Ovary (tissue), 9 donors: ENCODE measurements around the gene GJC3. TPM values are rescaled to one million over a fixed set of nuclear protein-coding genes. Genes with fewer than 3 reads are reported as not detected.

Source experiments
- DNase-seq, 5 donors: peaks; one replicate each; pipeline ENCODE4 v3.0.0-alpha.2; 2019 to 2020
- H3K27ac ChIP-seq, 2 donors: fragments of 200-600 bp; one replicate each; pipeline versions ENCODE4 v1.5.1 to v1.8.0; 2019 to 2022
- H3K27me3 ChIP-seq: fragments of 200-600 bp; one replicate; pipeline ENCODE4 v1.8.0; 2022
- H3K36me3 ChIP-seq: fragments of 200-600 bp; sonication (generic); one replicate; pipeline ENCODE4 v1.5.1; 2019
- H3K4me1 ChIP-seq: one replicate; pipeline ENCODE4 v1.8.1; 2013; ENCODE audit warnings: mild to moderate bottlenecking, moderate library complexity; ENCODE audit not compliant: insufficient read depth
- H3K4me3 ChIP-seq: fragments of 200-600 bp; sonication (generic); one replicate; pipeline ENCODE4 v1.5.1; 2017
- H3K9me3 ChIP-seq, 2 donors: fragments of 200-600 bp in 1 of 2; sonication (generic) in 1 of 2; one replicate each; pipeline versions ENCODE4 v1.5.1 to v1.8.1; 2013 to 2019; ENCODE audit warnings: mild to moderate bottlenecking in 1 of 2, moderate library complexity in 1 of 2
- EP300 ChIP-seq: sonication (generic); formaldehyde crosslinking; IDR thresholded peaks from one replicate; pipeline ENCODE4 v1.6.1; 2017; ENCODE audit warnings: antibody characterized with exemption
- POLR2A ChIP-seq: fragments of 450-650 bp; IDR thresholded peaks from one replicate; pipeline ENCODE4 v1.6.1; 2017; ENCODE audit warnings: antibody characterized with exemption, mild to moderate bottlenecking, moderate library complexity
- WGBS, 3 donors: extraction: QIAGEN DNeasy Blood & Tissue Kit in 1 of 3; methylation state at CpG; one replicate each; pipeline versions ENCODE4 v1.1.5 to v1.1.7; 2013 to 2017; 5-methylcytosine and 5-hydroxymethylcytosine counted together
- intact Hi-C, 4 donors: fragments of 100-400 bp; cut with DNase I; formaldehyde crosslinking; loops; one replicate each; pipeline versions ENCODE4 v1.11.0 to v1.15.1; 2022 to 2023
- polyA plus RNA-seq, 2 donors: library from polyadenylated mRNA; stranded (reverse); fragments of 200-250 nt in 1 of 2; fragments of 350-450 nt in 1 of 2; fragmentation: Illumina TruSeq in 1 of 2; extraction: RNeasy Lipid Tissue Mini Kit (QIAGEN cat#74804) in 1 of 2; gene quantifications; one replicate each; pipeline ENCODE4 v1.2.3, GENCODE V29; 2013 to 2014
- total RNA-seq, 7 donors: library from RNA; depleted of rRNA in 2 of 7; stranded (reverse); fragments of >200 nt in 2 of 7; fragmentation: NEBNext Ultra II Directional in 3 of 7; extraction: Animal tissue kit (Norgen Biotek cat#: 25700) in 3 of 7; gene quantifications; one replicate each; pipeline versions ENCODE4 v1.1.0 to v1.2.4, GENCODE V29; 2016 to 2023
- TF ChIP-seq, protein P1 (sequence below), 3 donors: fragments of 450-650 bp in 2 of 3; fragments of 200-600 bp in 1 of 3; IDR thresholded peaks; one replicate each; pipeline versions ENCODE4 v1.5.1 to v1.8.0; 2016 to 2022; ENCODE audit warnings: antibody characterized with exemption in 3 of 3, mild to moderate bottlenecking in 1 of 3
- donor health status: DM: no; HTN: no; CAD: no; lungs with moderate emphysema.
- donor health status: DM: no; HTN: no; CAD: no.
- donor health status: Bipolar disorder and iron deficiency.
- donor health status: DM: yes; HTN: yes; CAD: no.
- donor health status: DM: no; HTN: no; CAD: no.
- donor health status: DM: yes; HTN: yes; CAD: no.

The GJC3 gene
- total and polyA plus RNA-seq, 9 donors = 0.18 to 1.3 (median 0.39) TPM; not detected in 3

DNA sequence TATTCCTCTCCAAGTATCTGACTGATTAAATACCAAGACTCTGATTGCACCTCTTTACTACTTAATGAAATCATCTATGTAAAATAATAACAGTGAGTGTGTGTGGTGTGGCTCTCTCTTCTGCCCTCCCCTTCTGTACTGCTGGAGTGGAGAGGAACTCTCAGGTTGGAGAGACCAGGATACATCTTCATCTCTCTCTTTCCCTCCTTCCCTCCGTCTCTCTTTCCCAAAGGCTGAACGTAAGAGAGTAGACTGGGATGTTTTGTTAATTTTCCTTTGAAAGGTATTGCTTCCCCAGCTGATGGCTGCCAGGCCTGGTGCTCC, 272 bp upstream of the GJC3 start:
- TF ChIP-seq EP300 (no peak), POLR2A (no peak)
- TF ChIP-seq, protein P1, sequence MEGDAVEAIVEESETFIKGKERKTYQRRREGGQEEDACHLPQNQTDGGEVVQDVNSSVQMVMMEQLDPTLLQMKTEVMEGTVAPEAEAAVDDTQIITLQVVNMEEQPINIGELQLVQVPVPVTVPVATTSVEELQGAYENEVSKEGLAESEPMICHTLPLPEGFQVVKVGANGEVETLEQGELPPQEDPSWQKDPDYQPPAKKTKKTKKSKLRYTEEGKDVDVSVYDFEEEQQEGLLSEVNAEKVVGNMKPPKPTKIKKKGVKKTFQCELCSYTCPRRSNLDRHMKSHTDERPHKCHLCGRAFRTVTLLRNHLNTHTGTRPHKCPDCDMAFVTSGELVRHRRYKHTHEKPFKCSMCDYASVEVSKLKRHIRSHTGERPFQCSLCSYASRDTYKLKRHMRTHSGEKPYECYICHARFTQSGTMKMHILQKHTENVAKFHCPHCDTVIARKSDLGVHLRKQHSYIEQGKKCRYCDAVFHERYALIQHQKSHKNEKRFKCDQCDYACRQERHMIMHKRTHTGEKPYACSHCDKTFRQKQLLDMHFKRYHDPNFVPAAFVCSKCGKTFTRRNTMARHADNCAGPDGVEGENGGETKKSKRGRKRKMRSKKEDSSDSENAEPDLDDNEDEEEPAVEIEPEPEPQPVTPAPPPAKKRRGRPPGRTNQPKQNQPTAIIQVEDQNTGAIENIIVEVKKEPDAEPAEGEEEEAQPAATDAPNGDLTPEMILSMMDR (IDR thresholded peaks at IDR 0.05) = no peak
- no peaks in the 10 kb centered on the region for H3K27me3 ChIP-seq

DNA sequence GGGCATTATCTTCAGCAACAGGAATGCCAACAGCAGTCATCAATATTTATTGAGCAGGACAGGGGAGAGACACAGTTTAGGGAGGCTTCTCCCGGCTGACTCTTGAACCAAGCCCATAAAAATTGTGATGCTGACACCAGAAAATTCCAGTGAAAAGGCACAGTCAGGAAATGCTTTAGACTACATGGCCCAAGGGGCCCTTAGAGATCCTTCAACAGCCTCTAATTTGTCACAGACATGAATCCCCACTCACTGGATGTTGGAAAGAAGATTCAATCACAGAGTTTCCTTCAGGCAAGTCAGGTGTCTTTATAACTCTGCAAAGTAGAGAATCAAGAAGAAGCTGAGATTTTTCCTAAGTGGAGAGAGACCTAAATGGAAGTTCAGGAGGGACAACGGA, 1.2 kb downstream of the GJC3 start:
- DNase-seq = no peak
- intact Hi-C loops = no loop called here
- Histone ChIP-seq H3K9me3 (no peaks in the 10 kb centered on the region), H3K4me3 (no peak overlapping the region), H3K27ac (no peak overlapping the region), H3K27me3 (no peaks in the 10 kb centered on the region), H3K36me3 (no peaks in the 10 kb centered on the region), H3K4me1 (no peaks in the 10 kb centered on the region)
- WGBS, 3 donors = 41 to 49% (median 48%) methylated on average over 2 of the region's 2 CpGs
- TF ChIP-seq, protein P1 (IDR thresholded peaks at IDR 0.05) = no peak
- TF ChIP-seq POLR2A = no peak
- no peak for TF ChIP-seq EP300

More for the DNA sequence above, 272 bp upstream of the GJC3 start:
- no peak overlapping the region for H3K4me3 ChIP-seq
- H3K9me3 ChIP-seq = no peaks in the 10 kb centered on the region
- 16 to 23% (median 21%) methylated on average over 2 of the region's 2 CpGs for WGBS, 3 donors
- no peak for DNase-seq
- no peaks in the 10 kb centered on the region for H3K36me3 ChIP-seq
- intact Hi-C loops = no loop called here
- H3K4me1 ChIP-seq = no peaks in the 10 kb centered on the region
- H3K27ac ChIP-seq = no peak overlapping the region

DNA sequence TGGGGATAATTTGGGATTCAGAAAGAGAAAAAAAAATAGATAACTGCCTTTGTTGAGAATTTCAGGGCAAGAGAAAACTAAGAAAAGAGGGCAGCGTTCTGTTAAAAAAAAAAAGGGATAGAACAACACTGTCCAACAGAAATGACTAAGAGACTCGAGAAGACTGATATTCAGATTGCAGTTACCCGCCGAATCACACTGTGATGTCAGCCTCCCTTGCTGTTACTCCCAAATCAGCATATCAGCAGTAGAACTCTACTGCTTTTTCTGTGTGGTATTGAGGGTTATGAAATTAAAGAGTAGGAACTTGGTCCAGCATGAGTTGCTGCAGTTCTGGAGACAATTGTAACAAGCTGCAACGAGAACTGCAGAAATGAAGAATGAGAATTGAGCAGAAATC, 1.9 kb downstream of the GJC3 start:
- no peak overlapping the region for H3K4me3 ChIP-seq
- H3K9me3 ChIP-seq = no peaks in the 10 kb centered on the region
- no peaks in the 10 kb centered on the region for H3K36me3 ChIP-seq
- no peak for TF ChIP-seq EP300
- no peak for TF ChIP-seq POLR2A
- TF ChIP-seq, protein P1 (IDR thresholded peaks at IDR 0.05) = no peak
- WGBS, 3 donors = 41 to 48% (median 41%) methylated on average over 5 of the region's 5 CpGs
- H3K4me1 ChIP-seq = no peaks in the 10 kb centered on the region
- DNase-seq = no peak
- no peak overlapping the region for H3K27ac ChIP-seq
- intact Hi-C loops = no loop called here
- no peaks in the 10 kb centered on the region for H3K27me3 ChIP-seq

DNA sequence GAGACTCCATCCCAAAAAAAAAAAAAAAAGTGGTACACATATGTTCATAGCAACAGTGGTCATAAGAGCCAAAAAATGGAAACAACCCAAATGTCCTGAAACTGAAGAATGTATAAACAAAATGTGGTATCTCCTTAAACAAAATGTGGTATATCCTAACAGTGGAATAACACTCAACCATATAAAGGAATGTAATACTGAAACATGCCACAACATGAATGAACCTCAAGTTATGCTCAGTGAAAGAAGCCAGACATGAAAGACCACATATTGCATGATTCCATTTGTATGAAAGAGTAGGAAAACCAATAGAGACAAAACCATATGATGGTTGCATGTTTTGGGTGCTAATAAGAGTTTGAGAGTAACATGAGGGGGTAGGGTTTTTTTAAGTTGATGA, 3.1 kb downstream of the GJC3 start:
- H3K9me3 ChIP-seq = no peaks in the 10 kb centered on the region
- no peak for TF ChIP-seq EP300
- no peak overlapping the region for H3K4me3 ChIP-seq
- no peak overlapping the region for H3K27ac ChIP-seq
- intact Hi-C loops = no loop called here
- no peaks in the 10 kb centered on the region for H3K27me3 ChIP-seq
- H3K4me1 ChIP-seq = no peaks in the 10 kb centered on the region
- no peak for DNase-seq
- H3K36me3 ChIP-seq = no peaks in the 10 kb centered on the region

DNA sequence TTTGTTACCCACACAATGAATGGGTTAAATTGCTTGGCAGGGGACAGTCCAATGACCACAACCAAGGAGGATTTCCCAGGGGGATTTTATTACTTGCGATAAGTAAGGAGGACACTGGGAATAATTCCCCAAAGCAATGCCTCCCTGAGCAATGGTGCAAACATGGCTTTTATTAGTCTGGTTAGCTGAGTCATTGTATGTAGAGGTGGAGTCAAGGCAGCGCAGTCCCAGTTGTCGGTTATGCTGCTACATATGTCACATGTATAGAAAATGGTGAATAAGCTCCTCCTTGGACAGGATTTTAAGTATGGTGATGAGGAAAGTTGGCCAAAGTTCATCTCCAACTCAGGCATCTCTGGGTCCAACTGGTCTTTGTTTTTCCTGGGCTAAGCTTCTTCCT, 6.2 kb downstream of the GJC3 start:
- intact Hi-C loops = no loop called here
- no peak for TF ChIP-seq POLR2A
- no peak for TF ChIP-seq EP300
- TF ChIP-seq, protein P1 (IDR thresholded peaks at IDR 0.05) = no peak
- no peak overlapping the region for H3K4me3 ChIP-seq
- no peaks in the 10 kb centered on the region for H3K27me3 ChIP-seq
- peaks cover 3% of the 10 kb centered on the region for H3K4me1 ChIP-seq
- H3K27ac ChIP-seq = no peak overlapping the region
- no peaks in the 10 kb centered on the region for H3K36me3 ChIP-seq
- DNase-seq = no peak
- no peaks in the 10 kb centered on the region for H3K9me3 ChIP-seq
- WGBS, 3 donors = 91 to 94% (median 93%) methylated on average over 3 of the region's 3 CpGs
